ENCODE data around the gene PCSK4. TPM values are rescaled to one million over a fixed set of nuclear protein-coding genes. Genes with fewer than 3 reads are reported as not detected.
A peak's percentile ranks its signal among the peaks of the same experiment; 100 is the strongest.

PCSK4 gene
- total RNA-seq, 4 donors from 2014 or later = 2.8 to 10.4 (median 6.3) TPM

DNA sequence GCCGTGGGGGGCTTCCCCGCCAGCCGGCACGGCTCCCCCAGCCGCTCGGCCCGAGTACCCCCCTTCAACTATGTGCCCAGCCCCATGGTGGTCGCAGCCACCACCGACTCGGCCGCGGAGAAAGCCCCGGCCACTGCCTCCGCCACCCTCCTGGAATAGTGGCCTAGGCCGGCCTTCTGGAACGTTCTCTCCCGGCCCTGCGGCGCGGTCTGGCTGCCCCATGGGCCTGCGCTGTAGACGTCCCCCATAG is 20.2 kb downstream of the PCSK4 start:
- no peak for DNase-seq
- Histone ChIP-seq H3K36me3 (no peaks in the 10 kb centered on the region), H3K4me3 (replicated peaks in 1 of 3) (peak overlapping the region in 1 of 3 donors; percentile 31), H3K9me3 (no peaks in the 10 kb centered on the region), H3K27ac (no peak overlapping the region), H3K4me1 (peaks cover 29 to 58% of the 10 kb centered on the region in 2 donors), H3K27me3 (peaks cover 55% of the 10 kb centered on the region)
- TF ChIP-seq CTCF (IDR thresholded peaks at IDR 0.05) = no peak
- WGBS, 2 donors = 2 to 7% methylated on average over 13 to 16 of the region's 22 CpGs
- intact Hi-C loops (cut with DNase I) = no loop called here

DNA sequence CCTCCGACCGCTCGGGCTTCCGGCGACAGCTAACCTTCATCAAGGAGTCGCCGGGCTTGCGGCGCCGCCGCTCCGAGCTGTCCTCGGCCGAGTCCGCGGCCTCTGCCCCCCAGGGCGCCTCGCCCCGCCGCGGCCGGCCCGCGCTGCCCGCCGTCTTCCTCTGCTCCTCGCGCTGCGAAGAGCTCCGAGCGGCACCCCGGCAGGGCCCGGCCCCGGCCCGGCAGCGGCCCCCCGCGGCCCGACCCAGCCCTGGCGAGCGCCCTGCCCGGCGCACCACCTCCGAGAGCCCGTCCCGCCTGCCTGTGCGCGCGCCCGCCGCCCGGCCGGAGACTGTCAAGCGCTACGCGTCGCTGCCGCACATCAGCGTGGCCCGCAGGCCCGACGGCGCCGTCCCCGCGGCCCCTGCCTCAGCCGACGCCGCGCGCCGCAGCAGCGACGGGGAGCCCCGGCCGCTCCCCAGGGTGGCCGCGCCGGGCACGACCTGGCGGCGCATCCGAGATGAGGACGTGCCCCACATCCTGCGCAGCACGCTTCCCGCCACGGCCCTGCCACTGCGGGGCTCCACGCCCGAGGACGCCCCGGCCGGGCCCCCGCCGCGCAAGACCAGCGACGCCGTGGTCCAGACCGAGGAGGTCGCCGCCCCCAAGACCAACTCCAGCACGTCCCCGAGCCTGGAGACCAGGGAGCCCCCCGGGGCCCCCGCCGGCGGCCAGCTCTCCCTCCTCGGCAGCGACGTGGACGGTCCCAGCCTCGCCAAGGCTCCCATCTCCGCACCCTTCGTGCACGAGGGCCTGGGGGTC is 20.7 kb downstream of the PCSK4 start:
- no peak for DNase-seq
- Histone ChIP-seq H3K9me3 (no peaks in the 10 kb centered on the region), H3K27me3 (peaks cover 55% of the 10 kb centered on the region), H3K27ac (no peak overlapping the region), H3K36me3 (no peaks in the 10 kb centered on the region), H3K4me3 (replicated peaks in 1 of 3) (no peak overlapping the region), H3K4me1 (peaks cover 29 to 58% of the 10 kb centered on the region in 2 donors)
- WGBS, 2 donors = 1 to 24% methylated on average over 4 to 19 of the region's 117 CpGs
- TF ChIP-seq POLR2A (IDR thresholded peaks at IDR 0.05) = no peak
- intact Hi-C loops (cut with DNase I) = no loop called here

DNA sequence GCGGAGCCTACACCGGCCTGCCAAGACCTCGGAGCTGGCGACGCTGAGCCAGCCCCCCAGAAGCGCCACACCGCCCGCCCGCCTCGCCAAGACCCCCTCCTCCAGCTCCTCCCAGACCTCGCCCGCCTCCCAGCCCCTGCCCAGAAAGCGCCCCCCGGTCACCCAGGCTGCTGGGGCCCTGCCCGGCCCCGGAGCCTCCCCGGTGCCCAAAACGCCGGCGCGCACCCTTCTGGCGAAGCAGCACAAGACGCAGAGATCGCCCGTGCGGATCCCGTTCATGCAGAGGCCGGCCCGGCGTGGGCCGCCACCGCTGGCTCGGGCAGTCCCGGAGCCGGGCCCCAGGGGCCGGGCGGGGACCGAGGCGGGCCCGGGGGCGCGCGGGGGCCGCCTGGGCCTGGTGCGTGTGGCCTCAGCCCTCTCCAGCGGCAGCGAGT is 21.3 kb downstream of the PCSK4 start:
- Histone ChIP-seq H3K27ac (no peak overlapping the region), H3K36me3 (no peaks in the 10 kb centered on the region), H3K4me3 (replicated peaks in 1 of 3) (no peak overlapping the region), H3K4me1 (peaks cover 29 to 58% of the 10 kb centered on the region in 2 donors), H3K9me3 (no peaks in the 10 kb centered on the region), H3K27me3 (peaks cover 55% of the 10 kb centered on the region)
- 0% methylated on average over 2 of the region's 47 CpGs; no CpG with 5 or more reads in 1 of the 2 donors for WGBS, 2 donors
- TF ChIP-seq POLR2A (IDR thresholded peaks at IDR 0.05) = no peak
- TF ChIP-seq CTCF (IDR thresholded peaks at IDR 0.05) = no peak
- DNase-seq = peak in 1 of 2 donors; percentile 21
- intact Hi-C loops (cut with DNase I) = no loop called here

- no peak for DNase-seq
- intact Hi-C loops (cut with DNase I) = no loop called here
- Histone ChIP-seq H3K4me1 (peaks cover 29 to 58% of the 10 kb centered on the region in 2 donors), H3K4me3 (replicated peaks in 1 of 3) (no peak overlapping the region), H3K27me3 (peaks cover 55% of the 10 kb centered on the region), H3K36me3 (no peaks in the 10 kb centered on the region), H3K27ac (no peak overlapping the region), H3K9me3 (no peaks in the 10 kb centered on the region)
- no peak for TF ChIP-seq POLR2A (IDR thresholded peaks at IDR 0.05)
- no peak for TF ChIP-seq CTCF (IDR thresholded peaks at IDR 0.05)
- 8% methylated on average over 2 of the region's 49 CpGs; no CpG with 5 or more reads in 1 of the 2 donors for WGBS, 2 donors
Measured at GRCh38 chr19:1468274-1468820, 21.8 kb downstream of the PCSK4 start.

- 30% methylated on average over 2 of the region's 92 CpGs; no CpG with 5 or more reads in 1 of the 2 donors for WGBS, 2 donors
- TF ChIP-seq CTCF (IDR thresholded peaks at IDR 0.05) (no peak), POLR2A (IDR thresholded peaks at IDR 0.05) (no peak)
- Histone ChIP-seq H3K27ac (no peak overlapping the region), H3K9me3 (no peaks in the 10 kb centered on the region), H3K36me3 (no peaks in the 10 kb centered on the region), H3K27me3 (peaks cover 51% of the 10 kb centered on the region), H3K4me3 (replicated peaks in 1 of 3) (no peak overlapping the region), H3K4me1 (peaks cover 29 to 58% of the 10 kb centered on the region in 2 donors)
- intact Hi-C loops (cut with DNase I) = no loop called here
- no peak for DNase-seq
Measured at GRCh38 chr19:1467490-1468273, 22.5 kb downstream of the PCSK4 start.
